GM12878 (cell line): ENCODE measurements around the gene VEGFB. TPM values are rescaled to one million over a fixed set of nuclear protein-coding genes. Genes with fewer than 3 reads are reported as not detected.

Source experiments
- BHLHE40 ChIP-seq, 2 experiments: fragments of 450-650 bp in 1 of 2; IDR thresholded peaks; 2 replicates each; pipeline ENCODE4 v1.6.1; 2011 to 2017; ENCODE audit warnings: low read depth in 2 of 2, borderline replicate concordance in 1 of 2, improper control_type of control experiment in 1 of 2, low read length in 1 of 2, mild to moderate bottlenecking in 1 of 2
- HDAC2 ChIP-seq: fragments of 200-600 bp; sonication (generic); IDR thresholded peaks from 2 replicates; pipeline ENCODE4 v1.6.1; 2017
- MEF2B ChIP-seq: fragments of 450-650 bp; IDR thresholded peaks from 2 replicates; pipeline ENCODE4 v1.6.1; 2018; ENCODE audit warnings: mild to moderate bottlenecking, moderate library complexity; ENCODE audit not compliant: partially characterized antibody, poor library complexity, severe bottlenecking
- NBN ChIP-seq: fragments of 450-650 bp; IDR thresholded peaks from 2 replicates; pipeline ENCODE4 v1.6.1; 2016
- NFYB ChIP-seq: IDR thresholded peaks from 2 replicates; pipeline ENCODE4 v1.6.1; 2011; ENCODE audit warnings: low read depth, mild to moderate bottlenecking, low read length, improper control_type of control experiment, moderate library complexity; ENCODE audit not compliant: insufficient read depth
- PAX5 ChIP-seq: IDR thresholded peaks from 2 replicates; pipeline ENCODE4 v1.6.1; 2011; ENCODE audit warnings: low read depth, low read length, borderline replicate concordance
- SIN3A ChIP-seq: IDR thresholded peaks from 2 replicates; pipeline ENCODE4 v1.6.1; 2012; ENCODE audit warnings: low read depth, low read length, improper control_type of control experiment
- SIX5 ChIP-seq: IDR thresholded peaks from 2 replicates; pipeline ENCODE4 v1.6.1; 2011; ENCODE audit warnings: mild to moderate bottlenecking, low read depth, low read length, moderate library complexity; ENCODE audit not compliant: severe bottlenecking
- SMAD5 ChIP-seq: IDR thresholded peaks from 2 replicates; pipeline ENCODE4 v1.6.1; 2016; ENCODE audit warnings: antibody characterized with exemption, low read depth
- SP1 ChIP-seq: IDR thresholded peaks from one replicate; pipeline ENCODE4 v1.6.1; 2011; ENCODE audit warnings: low read depth, low read length
- TAF1 ChIP-seq: IDR thresholded peaks from 2 replicates; pipeline ENCODE4 v1.6.1; 2011; ENCODE audit warnings: mild to moderate bottlenecking, low read depth, low read length, borderline replicate concordance
- TCF3 ChIP-seq: IDR thresholded peaks from 2 replicates; pipeline ENCODE4 v1.6.1; 2012; ENCODE audit warnings: low read depth, mild to moderate bottlenecking, low read length, borderline replicate concordance; ENCODE audit not compliant: insufficient read depth
- TCF7 ChIP-seq: IDR thresholded peaks from 2 replicates; pipeline ENCODE4 v1.6.1; 2014; ENCODE audit warnings: antibody characterized with exemption, borderline replicate concordance
- ZNF687 ChIP-seq: fragments of 450-650 bp; IDR thresholded peaks from 2 replicates; pipeline ENCODE4 v1.6.1; 2017; ENCODE audit warnings: mild to moderate bottlenecking, moderate library complexity
- polyA plus RNA-seq, 11 experiments: library from polyadenylated mRNA; depleted of rRNA in 4 of 11; unstranded in 6 of 11; stranded (reverse) in 5 of 11; fragments of >200 nt; fragmentation: Nextera tagmentation in 4 of 11; fragmentation: Illumina TruSeq in 1 of 11; extraction: Ambion mirVana in 4 of 11; extraction: Trizol in 1 of 11; gene quantifications; 1 replicate in 1 of 11; 2 replicates in 10 of 11; pipeline versions ENCODE4 v1.2.1 to v1.2.3, GENCODE V29; 2011 to 2016; ENCODE audit warnings: inconsistent platforms in 2 of 11, missing spikeins in 2 of 11, low read depth in 1 of 11
- total RNA-seq, 4 experiments: library from RNA; depleted of rRNA in 3 of 4; stranded (reverse); fragments of >200 nt in 3 of 4; fragmentation: Illumina TruSeq in 1 of 4; extraction: Trizol in 1 of 4; gene quantifications; 2 replicates each; pipeline versions ENCODE4 v1.2.1 to v1.2.3, GENCODE V29; 2013 to 2021
- TF ChIP-seq, protein P1 (sequence below): IDR thresholded peaks from 2 replicates; pipeline ENCODE4 v1.6.1; 2012; ENCODE audit warnings: improper control_type of control experiment, low read depth, low read length; ENCODE audit not compliant: insufficient replicate concordance

The VEGFB gene
- total and polyA plus RNA-seq, 10 of the 15 experiments (the other 5 are each of a cell fraction or from before 2014, with no cell fraction given) = 7.0 to 75.8 (median 20.3) TPM

- peak; percentile 53 for TF ChIP-seq MEF2B
- peak; percentile 55; the same call in 1 of the 2 replicates for TF ChIP-seq PAX5
- peak; percentile 21 for TF ChIP-seq SIX5
- TF ChIP-seq TAF1 = peak; percentile 91
- peak; percentile 69; the same call in 1 of the 2 replicates for TF ChIP-seq SIN3A
- 0 out of 2 replicates have a peak, but pooled peaks have one; percentile 8 for TF ChIP-seq NBN
- TF ChIP-seq NFYB = peak; percentile 72; the same call in 1 of the 2 replicates
- TF ChIP-seq ZNF687 = peak; percentile 90
- TF ChIP-seq TCF7 = no peak
- no peak; the same call in 1 of the 2 replicates for TF ChIP-seq TCF3
- no peak for TF ChIP-seq HDAC2
- TF ChIP-seq SP1 = peak; percentile 54
- TF ChIP-seq, protein P1, sequence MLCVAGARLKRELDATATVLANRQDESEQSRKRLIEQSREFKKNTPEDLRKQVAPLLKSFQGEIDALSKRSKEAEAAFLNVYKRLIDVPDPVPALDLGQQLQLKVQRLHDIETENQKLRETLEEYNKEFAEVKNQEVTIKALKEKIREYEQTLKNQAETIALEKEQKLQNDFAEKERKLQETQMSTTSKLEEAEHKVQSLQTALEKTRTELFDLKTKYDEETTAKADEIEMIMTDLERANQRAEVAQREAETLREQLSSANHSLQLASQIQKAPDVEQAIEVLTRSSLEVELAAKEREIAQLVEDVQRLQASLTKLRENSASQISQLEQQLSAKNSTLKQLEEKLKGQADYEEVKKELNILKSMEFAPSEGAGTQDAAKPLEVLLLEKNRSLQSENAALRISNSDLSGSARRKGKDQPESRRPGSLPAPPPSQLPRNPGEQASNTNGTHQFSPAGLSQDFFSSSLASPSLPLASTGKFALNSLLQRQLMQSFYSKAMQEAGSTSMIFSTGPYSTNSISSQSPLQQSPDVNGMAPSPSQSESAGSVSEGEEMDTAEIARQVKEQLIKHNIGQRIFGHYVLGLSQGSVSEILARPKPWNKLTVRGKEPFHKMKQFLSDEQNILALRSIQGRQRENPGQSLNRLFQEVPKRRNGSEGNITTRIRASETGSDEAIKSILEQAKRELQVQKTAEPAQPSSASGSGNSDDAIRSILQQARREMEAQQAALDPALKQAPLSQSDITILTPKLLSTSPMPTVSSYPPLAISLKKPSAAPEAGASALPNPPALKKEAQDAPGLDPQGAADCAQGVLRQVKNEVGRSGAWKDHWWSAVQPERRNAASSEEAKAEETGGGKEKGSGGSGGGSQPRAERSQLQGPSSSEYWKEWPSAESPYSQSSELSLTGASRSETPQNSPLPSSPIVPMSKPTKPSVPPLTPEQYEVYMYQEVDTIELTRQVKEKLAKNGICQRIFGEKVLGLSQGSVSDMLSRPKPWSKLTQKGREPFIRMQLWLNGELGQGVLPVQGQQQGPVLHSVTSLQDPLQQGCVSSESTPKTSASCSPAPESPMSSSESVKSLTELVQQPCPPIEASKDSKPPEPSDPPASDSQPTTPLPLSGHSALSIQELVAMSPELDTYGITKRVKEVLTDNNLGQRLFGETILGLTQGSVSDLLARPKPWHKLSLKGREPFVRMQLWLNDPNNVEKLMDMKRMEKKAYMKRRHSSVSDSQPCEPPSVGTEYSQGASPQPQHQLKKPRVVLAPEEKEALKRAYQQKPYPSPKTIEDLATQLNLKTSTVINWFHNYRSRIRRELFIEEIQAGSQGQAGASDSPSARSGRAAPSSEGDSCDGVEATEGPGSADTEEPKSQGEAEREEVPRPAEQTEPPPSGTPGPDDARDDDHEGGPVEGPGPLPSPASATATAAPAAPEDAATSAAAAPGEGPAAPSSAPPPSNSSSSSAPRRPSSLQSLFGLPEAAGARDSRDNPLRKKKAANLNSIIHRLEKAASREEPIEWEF = no peak
- peak; percentile 89 for TF ChIP-seq SMAD5
- TF ChIP-seq BHLHE40 (IDR thresholded peaks at IDR 0.05; ENCODE audit: borderline replicate concordance in 1 of 2, low read depth in 2 of 2, low read length in 1 of 2) = peak; percentile 96 to 99
Measured at GRCh38 chr11:64240435-64241240, 6.3 kb downstream of the VEGFB start, which contains the start of gene FKBP2 (continued).
